HTERT RPE-1 (cell line): ENCODE results near the gene EGFR.

Experiments
- in situ Hi-C: fragments of 300-500 bp; cut with MboI; formaldehyde crosslinking; loops from 4 replicates; pipeline ENCODE4 v1.14.3; 2020; ENCODE audit warnings: low sequenced_read_pairs

Gene EGFR

DNA sequence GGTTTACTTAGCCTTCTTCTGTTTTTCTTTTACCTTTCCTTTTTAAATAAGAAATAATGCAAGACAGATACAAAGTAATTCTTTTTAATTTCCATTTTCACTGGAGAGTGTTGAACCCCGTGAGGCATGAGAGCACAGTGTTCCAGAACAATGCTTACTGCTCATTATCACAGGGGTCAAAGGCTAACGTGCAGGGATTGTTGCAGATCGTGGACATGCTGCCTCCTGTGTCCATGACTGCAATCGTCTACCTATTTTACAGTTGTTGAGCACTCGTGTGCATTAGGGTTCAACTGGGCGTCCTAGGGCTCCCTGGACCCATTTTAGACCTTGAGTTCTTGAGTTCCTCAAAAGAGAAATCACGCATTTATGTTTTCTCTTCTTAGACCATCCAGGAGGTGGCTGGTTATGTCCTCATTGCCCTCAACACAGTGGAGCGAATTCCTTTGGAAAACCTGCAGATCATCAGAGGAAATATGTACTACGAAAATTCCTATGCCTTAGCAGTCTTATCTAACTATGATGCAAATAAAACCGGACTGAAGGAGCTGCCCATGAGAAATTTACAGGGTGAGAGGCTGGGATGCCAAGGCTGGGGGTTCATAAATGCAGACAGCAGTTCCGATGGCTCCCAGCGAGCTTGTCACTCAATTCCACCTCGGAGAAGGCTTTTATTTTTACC lies 124.2 kb downstream of the EGFR start:
- in situ Hi-C loops = no loop called here

DNA sequence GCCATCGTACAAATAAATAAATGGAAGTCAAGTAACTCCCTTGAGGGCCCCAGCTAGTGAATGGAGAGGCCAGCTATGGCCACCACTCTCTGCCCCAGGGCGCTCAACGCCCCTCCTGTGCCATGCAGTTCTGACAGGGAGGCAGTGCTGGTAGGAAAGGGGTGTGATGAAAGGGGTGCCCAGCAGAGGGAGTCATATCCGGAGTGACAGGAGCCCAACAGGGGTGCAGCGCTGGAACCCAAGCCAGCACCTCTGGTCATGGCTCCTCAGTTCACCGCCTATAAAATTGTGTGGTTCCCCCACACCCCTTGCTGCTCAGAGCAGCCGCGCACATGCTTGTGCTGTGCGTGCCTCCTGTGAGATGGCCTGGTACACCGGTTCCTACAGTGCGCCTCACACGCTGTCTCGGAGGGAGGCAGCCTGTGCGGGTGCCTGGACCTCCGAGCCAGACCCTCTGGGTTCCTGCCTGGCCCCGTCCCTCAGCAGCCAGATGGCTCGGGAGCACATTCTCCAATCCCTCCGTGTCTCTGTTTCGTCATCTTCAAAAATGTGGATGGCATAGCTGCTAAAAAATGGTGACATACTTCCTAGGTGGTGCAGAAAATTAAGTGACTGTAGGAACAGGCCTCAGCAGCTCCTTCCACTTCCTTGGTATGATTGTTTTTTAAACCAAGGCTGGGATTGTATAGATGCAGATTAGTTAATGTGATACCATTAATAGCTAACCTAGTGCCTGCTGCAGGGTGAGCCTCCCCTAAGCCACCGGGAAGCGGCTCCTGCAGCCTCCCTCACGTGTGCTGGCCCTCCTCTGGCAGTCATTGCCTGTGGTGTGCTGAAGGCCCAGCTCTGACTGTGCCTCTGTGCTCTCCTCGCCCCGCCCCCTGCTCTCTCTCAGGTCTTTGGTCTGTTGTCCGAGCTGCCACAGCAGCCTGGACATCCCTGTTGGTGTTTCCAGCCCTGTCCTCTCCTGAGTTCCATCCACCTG lies 125.8 kb downstream of the EGFR start:
- in situ Hi-C loops = no loop called here

DNA sequence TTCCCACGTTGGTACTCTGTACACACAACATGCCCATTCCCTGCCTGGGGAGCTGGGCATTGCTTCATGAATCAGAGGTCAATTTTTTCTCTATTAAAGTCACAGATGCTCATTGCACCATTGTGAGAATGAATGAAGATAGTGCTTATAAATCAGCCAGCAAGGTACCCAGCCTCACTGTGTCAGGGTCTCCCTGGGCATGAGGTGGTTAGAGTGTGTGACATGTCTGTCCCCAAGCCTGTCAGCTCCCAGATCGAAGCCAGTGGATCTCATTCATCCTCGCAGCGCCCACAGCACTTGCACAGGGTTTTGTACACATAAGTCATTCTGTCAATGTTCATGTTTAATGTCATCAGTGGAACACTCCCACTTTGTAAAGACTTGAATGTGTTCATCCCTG lies 126.8 kb downstream of the EGFR start:
- in situ Hi-C loops = no loop called here

DNA sequence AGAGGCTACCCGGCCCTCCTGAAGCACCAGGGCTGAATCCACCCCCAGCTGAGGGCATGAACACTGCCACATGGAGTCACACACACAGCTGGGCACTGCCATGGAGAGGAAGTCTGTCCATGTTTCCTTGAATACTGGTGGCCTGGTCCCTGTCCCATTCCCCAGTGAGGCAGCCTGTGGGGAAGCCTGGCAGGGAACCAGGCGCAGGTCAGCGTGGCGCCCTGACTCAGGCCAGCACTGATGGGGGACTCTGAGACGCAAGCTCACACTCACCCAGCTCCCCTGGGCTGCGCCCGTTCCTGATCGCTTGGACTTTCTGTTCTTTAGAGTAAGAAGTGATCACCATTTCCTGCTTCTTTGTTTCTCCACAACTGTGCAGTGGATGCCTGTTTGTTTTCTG lies 128.3 kb downstream of the EGFR start:
- in situ Hi-C loops = no loop called here

DNA sequence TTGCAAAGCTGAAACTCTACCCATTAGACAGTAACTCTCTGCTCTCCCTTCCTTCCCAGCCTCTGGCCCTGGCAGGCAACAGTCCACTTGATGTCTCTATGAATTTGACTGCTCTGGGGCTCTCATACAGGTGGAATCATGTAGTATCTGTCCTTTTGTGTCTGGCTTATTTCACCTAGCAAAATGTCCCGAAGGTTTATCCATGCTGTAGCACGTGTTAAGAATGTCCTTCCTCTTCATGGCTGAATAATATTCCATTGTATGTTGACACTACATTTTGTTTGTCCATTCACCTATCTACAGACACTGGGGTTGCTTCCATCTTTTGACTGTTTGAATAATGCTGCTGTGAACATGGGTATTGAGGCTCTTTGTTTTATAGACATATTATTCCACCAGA lies 128.9 kb downstream of the EGFR start:
- in situ Hi-C loops = no loop called here

DNA sequence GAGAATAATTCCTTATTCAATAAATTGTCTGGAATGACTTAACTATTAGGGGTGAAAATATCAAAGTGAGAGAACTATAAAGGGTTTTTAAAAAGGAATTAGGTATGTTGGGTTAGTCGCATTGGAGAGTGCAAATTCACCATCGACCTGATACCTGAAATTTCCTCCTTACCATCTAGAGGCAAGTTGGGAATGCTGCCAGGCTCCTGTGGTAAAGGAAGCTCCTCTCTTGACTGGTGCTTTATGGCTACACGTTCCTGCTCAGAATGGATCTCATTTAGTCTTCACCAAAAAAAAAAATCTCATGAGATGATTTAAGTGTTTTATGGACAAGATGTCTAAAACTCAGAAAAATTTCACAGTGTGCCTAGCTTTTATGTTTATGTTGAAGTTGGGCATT lies 129.8 kb downstream of the EGFR start:
- in situ Hi-C loops = no loop called here

DNA sequence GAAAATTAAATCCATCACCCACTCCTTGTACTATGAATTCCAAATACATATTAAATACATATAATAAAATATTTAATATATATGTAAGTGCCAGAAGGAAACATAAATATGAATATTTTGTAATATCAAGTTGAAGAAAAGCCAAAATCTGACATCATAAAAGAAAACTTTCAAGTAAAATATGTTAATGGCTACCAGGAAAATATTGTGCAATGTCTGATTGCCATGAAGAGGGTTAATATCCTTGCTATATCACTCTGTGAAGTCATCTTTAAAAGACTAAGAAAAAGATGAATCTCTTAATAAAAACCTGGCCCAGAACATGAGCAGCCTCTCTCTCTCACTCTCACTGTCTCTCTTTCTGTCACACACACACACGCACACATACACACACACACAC lies 130.2 kb downstream of the EGFR start:
- in situ Hi-C loops = no loop called here

DNA sequence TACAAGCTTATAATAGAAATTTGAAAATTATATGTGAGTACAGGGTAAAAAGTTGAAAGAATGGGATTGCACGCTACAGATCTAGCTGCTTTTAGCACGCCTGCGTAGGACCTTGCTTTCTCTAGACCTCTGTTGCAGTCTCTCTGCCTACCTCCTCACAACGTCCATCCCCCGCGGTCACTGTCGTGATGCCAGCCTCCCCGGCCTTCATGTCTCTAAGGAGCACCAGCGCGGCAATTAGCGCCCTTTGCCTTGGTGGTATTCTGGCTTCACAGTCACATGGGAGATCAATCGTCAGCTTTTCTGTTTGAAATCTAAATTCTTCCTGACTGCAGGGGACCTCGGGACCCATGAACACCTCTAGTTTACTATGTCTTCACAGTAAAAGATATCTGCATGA lies 131.3 kb downstream of the EGFR start:
- in situ Hi-C loops = no loop called here

DNA sequence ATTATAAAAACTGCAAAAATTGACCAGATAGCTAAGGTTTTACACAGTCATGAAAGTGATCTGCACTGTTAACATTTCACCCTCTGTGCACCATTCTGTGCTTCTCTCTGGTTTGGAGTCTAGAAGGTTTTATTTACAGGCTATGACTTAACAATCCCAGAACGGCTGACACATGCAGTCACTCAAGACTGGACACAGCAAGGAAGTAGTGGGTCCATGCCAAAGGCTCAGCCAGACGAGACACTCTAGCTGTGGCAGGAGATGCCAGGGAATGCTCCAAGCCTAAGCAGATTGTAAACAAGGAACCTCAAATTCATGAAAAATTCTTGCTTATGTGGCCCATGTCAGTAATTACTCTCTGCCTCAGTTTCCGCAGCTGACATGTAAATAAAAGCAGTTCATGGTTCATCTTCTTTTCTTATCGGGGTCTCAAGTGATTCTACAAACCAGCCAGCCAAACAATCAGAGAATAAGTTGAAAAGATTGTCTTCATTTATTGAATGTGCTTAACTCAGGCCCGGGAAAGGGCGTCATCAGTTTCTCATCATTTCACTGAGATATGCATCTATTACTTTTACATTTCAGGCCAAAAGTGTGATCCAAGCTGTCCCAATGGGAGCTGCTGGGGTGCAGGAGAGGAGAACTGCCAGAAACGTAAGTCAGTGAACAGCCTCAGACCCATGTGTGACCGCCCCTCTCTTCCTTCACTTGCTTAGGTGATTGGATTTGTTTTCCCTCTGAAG lies 132.1 kb downstream of the EGFR start:
- in situ Hi-C loops = no loop called here

DNA sequence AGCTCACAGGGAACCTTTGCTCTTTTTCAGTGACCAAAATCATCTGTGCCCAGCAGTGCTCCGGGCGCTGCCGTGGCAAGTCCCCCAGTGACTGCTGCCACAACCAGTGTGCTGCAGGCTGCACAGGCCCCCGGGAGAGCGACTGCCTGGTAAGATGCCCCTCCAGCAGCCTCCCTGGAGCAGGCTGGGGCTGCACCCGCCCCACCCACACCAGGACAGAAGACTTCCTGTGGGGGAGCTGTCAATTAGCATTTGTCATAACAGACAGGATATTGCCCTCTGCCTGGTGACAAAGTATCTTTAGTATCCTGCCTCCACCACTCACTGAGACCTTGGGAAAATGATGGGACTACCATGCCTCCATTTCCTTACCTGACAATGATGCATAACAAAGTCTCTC lies 133.7 kb downstream of the EGFR start:
- in situ Hi-C loops = no loop called here

DNA sequence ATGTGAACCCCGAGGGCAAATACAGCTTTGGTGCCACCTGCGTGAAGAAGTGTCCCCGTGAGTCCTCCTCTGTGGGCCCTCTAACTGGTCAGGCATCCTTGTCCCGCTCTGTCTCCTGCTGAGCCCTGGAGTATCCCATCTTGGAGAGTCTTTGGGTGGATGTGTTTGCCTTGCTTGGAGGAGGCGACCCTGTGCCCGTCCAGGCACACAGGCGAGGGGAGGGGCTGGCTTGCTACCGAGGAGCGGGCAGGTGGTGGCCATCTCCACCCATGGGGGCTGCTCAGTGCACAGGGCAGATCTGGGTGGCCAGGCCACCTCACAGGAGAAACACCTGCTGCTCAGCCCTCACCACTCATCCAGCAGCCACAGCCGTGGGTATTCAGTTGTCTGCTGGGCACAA lies 135.3 kb downstream of the EGFR start:
- in situ Hi-C loops = no loop called here

DNA sequence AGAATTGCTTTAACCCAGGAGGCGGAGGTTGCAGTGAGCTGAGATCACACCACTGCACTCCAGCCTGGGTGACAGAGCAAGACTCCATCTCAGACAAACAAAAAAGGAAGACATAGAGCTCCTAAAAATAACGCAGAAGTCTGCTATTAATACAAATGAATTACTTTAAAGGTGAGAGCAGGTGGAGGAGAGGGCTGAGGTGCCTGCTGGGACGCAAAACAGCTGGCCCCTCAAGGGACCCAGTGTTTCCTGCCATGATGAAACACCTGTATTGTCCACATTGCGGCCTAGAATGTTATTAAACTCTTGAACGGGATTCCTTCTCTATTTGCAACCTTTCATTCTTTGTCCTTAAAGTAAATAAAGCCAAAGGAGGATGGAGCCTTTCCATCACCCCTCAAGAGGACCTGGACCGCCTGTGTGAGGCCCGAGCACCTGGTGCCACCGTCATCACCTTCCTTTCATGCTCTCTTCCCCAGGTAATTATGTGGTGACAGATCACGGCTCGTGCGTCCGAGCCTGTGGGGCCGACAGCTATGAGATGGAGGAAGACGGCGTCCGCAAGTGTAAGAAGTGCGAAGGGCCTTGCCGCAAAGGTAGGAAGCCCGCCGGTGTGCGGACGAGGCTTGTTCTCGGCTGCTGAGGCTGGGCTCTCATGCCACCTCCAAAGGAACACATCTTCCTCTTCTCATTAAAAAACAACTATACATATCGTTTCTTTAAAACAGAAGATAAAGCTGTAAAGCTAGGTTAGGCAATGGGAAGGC lies 136.7 kb downstream of the EGFR start:
- in situ Hi-C loops = no loop called here

DNA sequence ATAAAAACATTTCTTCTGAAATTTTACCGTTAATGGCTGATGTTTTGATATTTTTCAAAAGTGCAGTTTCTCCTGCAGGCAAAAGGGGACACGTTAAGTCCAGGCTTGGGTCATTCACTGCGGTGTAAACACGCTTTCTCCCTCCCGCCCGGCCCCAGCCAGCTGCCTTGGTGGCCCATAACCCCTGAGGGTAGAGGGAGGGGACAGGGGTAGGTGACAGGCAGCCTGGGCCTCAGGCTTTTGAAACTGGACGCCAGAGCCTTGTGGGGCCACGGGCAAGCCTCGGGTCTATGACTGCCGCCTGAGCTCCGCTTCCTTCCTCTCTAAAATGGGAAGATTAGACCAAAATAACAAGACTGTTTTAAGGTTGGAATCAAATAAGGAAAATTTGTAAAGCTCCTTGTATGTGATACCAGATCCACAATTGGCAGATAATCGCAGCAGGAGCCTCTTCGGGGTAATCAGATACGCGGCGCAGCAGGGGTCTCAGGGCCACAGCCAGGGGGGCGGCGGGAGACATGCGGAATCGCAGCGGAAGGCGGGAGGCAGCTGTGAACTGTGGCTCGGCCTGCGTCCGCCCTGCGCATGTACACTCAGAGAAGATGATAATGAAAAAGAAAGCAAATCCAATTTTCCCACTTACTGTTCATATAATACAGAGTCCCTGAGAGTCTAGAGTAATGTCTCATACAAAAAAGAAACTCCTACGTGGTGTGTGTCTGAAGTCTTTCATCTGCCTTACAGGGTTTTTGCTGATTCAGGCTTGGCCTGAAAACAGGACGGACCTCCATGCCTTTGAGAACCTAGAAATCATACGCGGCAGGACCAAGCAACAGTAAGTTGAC lies 138.3 kb downstream of the EGFR start:
- in situ Hi-C loops = no loop called here

DNA sequence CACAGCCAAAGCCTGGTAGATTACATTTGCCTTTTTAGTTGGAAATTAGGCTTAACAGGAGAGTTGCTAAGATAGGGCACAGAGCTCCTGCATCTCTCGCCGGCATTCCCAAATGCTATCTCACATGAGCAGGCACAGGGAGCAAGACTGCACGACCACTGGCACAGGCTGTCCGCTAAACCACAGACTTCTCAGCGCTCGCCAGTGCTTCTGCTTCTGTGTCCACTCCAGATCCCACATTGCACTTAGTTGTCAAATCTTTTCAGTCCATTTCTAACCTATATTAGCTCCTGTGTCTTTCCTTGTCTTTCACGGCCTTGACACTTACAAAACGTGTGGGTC lies 138.9 kb downstream of the EGFR start:
- in situ Hi-C loops = no loop called here

DNA sequence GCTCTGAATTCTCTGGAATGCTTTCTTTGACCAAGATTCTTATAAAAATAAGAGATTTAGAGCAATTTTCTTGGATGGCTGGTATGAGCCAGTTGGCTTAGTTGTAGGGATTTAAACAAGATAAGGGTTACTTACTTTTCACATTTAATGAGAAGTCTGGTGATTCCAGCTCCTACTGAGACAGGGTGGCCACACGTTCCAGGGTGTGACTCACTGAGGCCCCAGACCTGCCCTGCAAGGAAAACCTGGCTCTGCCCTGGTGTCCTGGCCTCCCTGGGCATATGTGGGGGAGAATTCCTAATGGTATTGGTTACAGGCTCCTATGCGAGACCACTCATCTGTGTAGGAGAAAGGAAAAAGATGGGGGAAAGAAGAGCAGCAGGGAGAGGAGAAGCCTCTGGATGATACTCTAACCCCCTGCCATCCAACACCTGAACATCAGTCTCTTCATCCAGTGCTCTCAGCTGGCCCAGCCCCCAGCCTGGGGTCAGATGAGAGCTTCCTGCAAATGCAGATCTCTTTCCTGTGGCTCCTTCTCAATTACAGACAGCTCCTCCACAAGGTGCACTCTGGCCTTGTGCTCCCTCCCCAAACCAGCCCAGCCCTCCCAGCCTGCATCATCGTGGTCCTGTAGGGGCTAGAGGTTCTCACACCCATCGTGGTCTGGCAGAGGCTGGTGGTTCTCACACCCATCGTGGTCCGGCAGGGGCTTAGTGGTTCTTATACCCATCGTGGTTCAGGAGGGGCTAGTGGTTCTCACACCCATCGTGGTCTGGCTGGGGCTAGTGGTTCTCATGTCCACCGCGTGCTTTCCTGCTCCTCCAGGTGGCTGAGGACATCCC lies 139.9 kb downstream of the EGFR start:
- in situ Hi-C loops = no loop called here

DNA sequence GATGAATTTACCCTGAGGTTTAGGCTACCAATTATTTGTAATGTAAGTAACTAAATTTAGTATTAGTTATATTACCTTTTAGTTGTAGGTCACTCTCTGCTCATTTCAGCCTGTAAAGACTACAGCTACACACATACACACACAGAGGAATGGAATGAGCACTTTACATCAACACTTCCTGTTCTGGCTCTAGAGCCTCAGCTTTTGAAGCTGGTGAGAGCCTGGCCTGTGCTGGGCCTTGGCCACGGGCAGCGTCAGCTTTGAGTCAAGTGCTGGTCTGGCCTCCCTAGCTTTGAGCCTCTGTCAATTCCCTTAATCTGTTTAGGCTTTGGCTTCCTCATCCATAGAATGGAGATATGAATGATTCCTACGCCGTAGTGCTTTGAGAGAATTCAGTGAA lies 141.7 kb downstream of the EGFR start:
- in situ Hi-C loops = no loop called here

DNA sequence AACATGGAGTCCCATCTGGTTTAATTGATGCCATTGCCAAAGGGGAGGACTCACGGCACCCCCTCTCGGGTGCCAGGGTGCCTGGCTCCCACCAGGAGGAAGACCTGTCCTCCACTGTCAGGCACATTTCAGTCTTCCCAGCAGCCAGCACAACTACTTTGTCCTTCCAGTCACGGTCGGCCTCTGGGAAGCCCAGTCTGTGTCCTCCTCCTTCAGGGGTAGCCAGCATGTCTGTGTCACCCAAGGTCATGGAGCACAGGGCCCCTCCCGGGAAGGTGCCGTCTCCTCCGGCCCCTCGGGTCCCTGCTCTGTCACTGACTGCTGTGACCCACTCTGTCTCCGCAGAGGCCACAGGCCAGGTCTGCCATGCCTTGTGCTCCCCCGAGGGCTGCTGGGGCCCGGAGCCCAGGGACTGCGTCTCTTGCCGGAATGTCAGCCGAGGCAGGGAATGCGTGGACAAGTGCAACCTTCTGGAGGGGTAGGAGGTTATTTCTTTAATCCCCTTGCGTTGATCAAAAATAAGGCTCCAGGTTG lies 142.4 kb downstream of the EGFR start:
- in situ Hi-C loops = no loop called here

DNA sequence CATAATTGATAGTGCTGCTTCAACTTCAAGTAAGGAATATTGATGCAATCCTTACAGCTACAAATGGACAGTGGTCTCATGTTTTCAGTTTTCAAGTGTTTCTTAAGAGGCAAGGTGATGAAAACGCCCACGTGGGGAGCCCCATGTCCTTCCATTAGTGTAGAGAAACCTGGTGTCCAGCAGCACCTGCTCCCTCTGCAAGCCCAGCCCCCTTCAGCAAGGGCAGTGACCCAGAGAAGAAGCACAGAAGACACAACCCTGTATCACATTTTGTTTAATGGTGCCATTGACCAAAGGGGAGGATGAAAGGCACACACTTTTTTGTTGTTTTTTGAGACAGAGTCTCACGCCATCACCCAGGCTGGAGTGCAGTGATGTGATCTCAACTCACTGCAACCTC lies 143.7 kb downstream of the EGFR start:
- in situ Hi-C loops = no loop called here

DNA sequence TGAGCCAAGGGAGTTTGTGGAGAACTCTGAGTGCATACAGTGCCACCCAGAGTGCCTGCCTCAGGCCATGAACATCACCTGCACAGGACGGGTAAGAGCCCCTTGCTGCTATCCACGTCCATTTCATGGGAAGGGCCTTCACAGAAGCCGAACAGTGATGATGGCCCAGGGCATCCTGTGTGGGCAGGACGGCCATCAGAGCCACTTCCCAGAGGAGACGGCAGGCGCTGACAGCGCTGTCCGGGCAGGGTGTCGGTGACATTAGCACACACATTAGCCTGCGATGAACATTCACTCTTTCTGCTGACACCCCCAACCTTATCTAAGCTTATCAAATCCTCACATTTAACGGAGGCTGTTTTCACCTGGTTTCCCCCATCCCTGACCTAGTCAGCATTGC lies 144.9 kb downstream of the EGFR start:
- in situ Hi-C loops = no loop called here
